NAMALWA (cell line): ENCODE results near the gene MEG3.

Experiments
- DNase-seq: peaks from one replicate; pipeline ENCODE4 v3.0.0-alpha.2; 2015; ENCODE audit warnings: low spot score

Gene MEG3

GRCh38 chr14:100881211-100882025 lies 55.5 kb downstream of the MEG3 start:
- DNase-seq: no peak

DNA sequence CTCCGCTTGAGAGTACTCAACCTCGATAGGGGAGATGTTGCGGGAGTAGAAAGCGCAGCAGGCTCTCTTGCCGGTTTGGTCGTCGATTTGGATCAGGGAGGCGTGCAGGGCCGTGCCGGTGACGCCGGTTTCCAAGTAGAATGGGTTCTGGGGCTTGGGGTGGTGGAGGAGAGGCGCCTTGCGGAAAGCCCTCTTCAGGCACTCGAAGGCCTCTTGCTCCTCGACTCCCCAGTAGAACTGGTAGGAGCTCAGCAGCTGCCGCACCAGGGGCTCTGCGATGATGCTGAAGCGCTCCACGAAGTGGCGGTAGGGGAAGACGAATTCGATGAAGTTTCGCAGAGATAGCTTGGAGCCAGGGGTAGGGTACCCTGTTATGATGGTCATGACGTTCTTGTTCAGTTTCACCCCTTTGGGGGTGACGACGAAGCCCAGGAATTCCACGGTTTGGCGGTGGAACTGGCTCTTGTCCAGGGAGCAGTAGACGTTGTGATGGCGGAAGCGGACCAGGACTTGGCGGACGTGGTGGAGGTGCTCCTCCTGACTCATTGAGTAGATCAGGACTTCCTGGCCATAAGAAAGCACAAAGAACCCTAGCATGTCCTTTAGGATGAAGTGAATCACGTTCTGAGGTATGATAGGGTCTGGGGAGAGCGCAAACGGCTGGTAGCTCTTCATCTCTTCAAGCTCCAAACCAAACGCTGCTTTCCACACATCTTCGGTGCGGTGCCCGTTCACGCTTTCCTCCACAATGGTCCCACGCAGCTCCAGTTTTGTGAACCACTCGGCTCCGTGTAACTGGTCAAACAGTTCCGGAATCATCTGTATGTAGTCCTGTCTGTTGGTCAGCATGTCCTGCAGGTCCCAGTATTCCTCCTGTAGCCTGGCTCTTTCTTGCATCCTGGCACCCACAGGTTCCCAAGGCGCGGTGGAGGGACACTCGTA lies 56.4 kb downstream of the MEG3 start:
- DNase-seq: no peak

- DNase-seq: no peak
These were observed 57.3 kb downstream of the MEG3 start for GRCh38 chr14:100882991-100883788.

DNA sequence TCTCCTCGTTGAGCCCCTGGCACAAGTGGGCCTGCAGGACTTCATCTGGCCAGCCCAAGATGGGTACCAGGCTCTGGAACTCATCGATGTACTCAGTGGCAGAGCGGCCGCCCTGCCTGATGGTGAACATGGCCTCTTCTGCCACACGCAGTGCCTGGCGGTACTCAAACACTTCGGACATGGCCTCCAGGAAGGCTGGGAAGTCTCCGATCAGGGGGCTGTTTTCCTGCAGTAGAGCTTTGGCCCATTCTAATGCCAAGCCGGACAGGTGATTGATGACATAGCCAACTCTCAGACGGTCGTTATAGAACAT lies 57.8 kb downstream of the MEG3 start:
- no peak for DNase-seq

DNA sequence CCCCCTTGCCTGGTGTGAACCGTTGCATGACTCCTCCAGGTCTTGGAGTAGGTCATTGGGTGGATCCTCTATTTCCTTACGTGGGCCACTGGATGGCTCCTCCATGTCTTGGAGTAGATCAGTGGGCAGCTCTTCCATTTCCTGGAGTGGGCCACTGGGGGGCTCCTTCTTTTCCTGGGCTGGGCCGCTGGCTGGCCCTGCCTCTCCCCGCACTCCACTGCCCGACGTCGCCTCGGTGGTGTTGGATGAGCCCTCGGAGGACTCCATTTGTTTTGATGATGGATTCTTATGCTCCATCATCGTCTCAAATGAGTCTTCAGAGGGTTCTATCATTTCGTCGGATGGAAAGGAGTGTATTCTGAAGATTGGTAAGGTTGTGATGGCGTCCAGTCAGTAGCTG lies 58.5 kb downstream of the MEG3 start:
- no peak for DNase-seq

GRCh38 chr14:100885196-100885595 lies 59.3 kb downstream of the MEG3 start:
- DNase-seq: no peak

DNA sequence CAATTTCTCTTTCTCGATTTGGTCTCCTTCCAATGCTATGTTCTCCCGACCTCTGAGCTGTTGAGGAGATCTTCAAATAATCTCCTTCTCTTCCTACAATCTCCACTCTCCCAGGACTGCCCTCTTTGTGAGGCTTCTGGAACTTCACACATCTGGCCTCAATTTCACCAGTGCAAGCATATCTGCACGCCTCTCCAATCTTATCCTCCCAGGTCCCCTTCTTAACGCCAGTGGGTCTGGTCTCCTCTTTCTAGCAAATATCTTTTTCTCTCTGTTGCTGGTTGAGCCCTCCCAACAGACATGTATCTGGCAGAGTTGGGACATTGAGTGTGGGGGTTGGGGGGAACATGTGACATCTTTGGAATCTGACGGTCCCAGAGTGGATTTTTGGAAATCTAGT lies 59.7 kb downstream of the MEG3 start:
- no peak for DNase-seq

DNA sequence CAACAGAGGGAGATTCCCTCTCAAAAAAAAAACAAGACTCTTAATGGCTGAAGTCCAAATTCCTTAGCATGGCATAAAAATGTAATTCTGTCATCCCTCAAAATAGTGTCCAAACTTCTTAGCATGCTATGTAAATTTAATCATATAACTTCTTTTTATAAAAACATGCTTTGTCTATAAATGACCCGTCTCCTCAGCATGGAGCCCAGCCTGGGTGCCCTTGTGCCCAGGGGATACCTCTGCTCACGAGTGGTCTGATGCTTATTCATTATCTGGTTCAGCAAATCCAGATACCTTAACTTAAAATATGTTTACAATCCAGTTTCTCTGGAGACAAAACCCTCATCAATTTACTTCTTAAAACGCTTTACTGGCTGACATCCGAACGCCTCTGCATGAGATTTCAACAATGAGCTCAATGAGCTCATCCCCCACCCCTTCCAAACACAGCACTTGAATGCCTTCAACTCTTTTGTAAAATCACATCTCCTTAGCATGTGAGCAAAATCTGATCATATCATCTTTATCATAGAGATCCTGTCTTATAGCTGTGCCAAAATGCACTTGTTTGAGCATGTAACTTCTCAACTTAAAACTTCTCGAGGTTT lies 61.9 kb downstream of the MEG3 start:
- no peak for DNase-seq

GRCh38 chr14:100888789-100889315 lies 62.9 kb downstream of the MEG3 start:
- DNase-seq: no peak

- DNase-seq: no peak
These were observed 63.7 kb downstream of the MEG3 start for GRCh38 chr14:100889641-100890040.

GRCh38 chr14:100890061-100890850 lies 64.3 kb downstream of the MEG3 start:
- DNase-seq: no peak

DNA sequence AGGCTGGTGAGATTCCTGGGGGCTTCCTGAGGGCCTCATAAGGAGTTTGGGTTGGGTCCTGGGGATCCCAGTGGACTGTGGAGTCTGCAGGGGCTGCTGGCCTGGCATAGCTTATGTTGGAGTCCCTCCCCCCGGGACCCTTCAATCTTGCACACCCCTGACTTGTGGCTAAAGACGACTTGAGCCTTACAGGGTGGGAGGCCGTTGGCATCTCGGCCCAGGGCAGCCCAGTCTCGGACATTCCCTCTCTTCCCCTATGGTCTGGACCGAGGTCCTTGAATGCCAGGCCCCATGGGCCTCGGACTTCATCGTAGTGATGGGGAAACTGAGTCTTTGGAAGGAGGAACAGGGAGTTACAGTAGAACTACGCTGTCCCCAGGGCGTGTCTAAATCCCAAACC lies 65.1 kb downstream of the MEG3 start:
- no peak for DNase-seq

DNA sequence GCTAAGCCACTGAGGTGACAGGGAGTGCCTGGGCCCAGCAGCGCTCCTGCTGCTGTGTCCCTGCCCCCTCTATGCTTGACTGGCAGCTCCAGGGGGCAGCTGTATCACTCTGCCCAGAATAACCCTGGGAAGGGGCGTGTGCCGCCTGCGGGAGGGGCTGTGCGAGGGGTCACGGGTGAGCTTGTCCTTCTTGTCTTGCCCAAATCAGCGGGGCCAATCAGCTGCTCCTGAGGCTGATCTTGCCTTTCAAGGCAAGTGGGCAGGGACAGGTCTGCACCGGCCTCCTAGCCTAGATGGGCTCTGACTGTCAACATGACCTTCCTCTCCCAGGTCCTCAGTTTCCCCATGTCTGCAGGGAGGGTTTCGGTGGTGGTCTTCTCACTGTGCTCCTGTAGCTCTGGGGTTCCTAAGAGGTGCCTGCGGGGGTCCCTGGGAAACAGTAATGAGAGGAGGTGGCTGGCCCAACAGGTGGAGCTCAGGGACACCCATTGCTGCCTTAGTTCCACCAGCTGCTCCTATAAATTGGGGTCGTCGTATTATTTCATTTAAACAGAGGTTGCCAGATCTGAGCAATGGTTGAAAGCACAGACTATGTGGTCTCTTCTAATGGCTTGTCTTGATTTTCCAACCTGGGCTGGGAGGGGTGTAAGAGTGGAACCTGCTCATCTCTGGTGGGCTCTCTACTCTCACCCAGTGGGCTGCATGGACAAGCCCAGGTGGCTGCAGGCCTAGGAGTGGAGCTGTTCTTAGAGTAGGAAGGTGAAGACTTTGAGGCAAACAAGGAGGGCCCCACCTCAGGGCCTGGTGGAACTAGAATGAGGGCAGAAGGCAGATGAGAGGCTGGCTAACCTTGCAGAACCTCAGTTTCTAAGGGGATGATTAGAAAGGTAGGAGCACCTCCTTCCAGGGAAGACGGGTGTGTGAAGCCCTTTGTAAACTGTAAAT lies 65.9 kb downstream of the MEG3 start:
- DNase-seq: no peak

- DNase-seq: no peak
These were observed 66.7 kb downstream of the MEG3 start for GRCh38 chr14:100892496-100893227.

DNA sequence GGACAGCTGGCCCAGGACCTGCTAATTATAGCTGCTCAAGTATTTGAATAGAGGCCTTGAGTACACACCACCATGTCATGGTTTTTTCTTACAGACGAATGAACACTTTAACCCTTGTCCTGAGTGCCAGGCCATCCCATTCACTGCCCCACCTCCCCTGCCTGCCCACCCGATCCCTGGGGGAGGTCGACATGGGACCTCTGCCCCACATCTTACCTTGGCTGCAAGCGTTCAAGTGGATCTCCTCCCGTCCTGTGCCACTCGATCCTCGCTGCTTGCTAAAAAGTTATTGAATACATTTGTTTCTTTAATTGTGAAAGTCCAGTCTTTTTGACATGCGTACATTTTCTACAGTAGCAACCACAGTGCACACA lies 67.3 kb downstream of the MEG3 start:
- no peak for DNase-seq

GRCh38 chr14:100893760-100894159 lies 67.8 kb downstream of the MEG3 start:
- DNase-seq: no peak

GRCh38 chr14:100894416-100894815 lies 68.5 kb downstream of the MEG3 start:
- DNase-seq: no peak

- no peak for DNase-seq
These were observed 69.5 kb downstream of the MEG3 start for GRCh38 chr14:100895411-100895810.

GRCh38 chr14:100896369-100897060 lies 70.6 kb downstream of the MEG3 start:
- DNase-seq: no peak
